NCI-H524 treated with DMSO at 0.1 percent for 48 hours (cell line): ENCODE measurements around the gene MYBPC1.
A peak's percentile ranks its signal among the peaks of the same experiment; 100 is the strongest.
"Not testable (repeated sequence)": the region's sequence is repeated elsewhere in the genome, so short reads cannot be mapped to it uniquely, and the experiment has no call there.

ENCODE experiments used
- DNase-seq: peaks from one replicate; lab custom pipeline; 2025; lab: John Stamatoyannopoulos, UW

The MYBPC1 gene

GRCh38 chr12:101594700-101595099, at the start of gene MYBPC1:
Gene MYBPC1 (plus strand): TSS chr12:101594971. CDS start chr12:101595071, 100 bp downstream.
- no peak for DNase-seq

GRCh38 chr12:101551362-101552114, 43.2 kb upstream of the MYBPC1 start:
- no peak for DNase-seq

- peak; percentile 50 for DNase-seq
Measured at GRCh38 chr12:101552277-101552676, 42.5 kb upstream of the MYBPC1 start.

- no peak for DNase-seq
Measured at GRCh38 chr12:101557094-101557493, 37.7 kb upstream of the MYBPC1 start.

GRCh38 chr12:101558726-101559125, 36.0 kb upstream of the MYBPC1 start:
- not testable (repeated sequence) for DNase-seq

- no peak for DNase-seq
Measured at GRCh38 chr12:101563212-101563611, 31.6 kb upstream of the MYBPC1 start.

- DNase-seq = no peak
Measured at GRCh38 chr12:101564912-101565311, 29.9 kb upstream of the MYBPC1 start.

- DNase-seq = no peak
Measured at GRCh38 chr12:101566318-101566717, 28.5 kb upstream of the MYBPC1 start.

GRCh38 chr12:101567918-101568317, 26.9 kb upstream of the MYBPC1 start:
- peak; percentile 70 for DNase-seq

- no peak for DNase-seq
Measured at GRCh38 chr12:101570047-101570446, 24.7 kb upstream of the MYBPC1 start.

GRCh38 chr12:101571105-101571504, 23.7 kb upstream of the MYBPC1 start:
- DNase-seq = no peak

GRCh38 chr12:101573743-101574142, 21.0 kb upstream of the MYBPC1 start:
- no peak for DNase-seq

GRCh38 chr12:101578417-101578816, 16.4 kb upstream of the MYBPC1 start:
- DNase-seq = no peak

GRCh38 chr12:101581190-101581589, 13.6 kb upstream of the MYBPC1 start:
- no peak for DNase-seq

GRCh38 chr12:101582937-101583336, 11.8 kb upstream of the MYBPC1 start:
- no peak for DNase-seq

GRCh38 chr12:101590383-101590782, 4.4 kb upstream of the MYBPC1 start:
- DNase-seq = no peak

GRCh38 chr12:101591781-101592180, 3.0 kb upstream of the MYBPC1 start:
- no peak for DNase-seq

- DNase-seq = no peak
Measured at GRCh38 chr12:101592448-101592847, 2.3 kb upstream of the MYBPC1 start.

GRCh38 chr12:101592921-101593320, 1.9 kb upstream of the MYBPC1 start:
- no peak for DNase-seq

GRCh38 chr12:101596172-101596571, 1.4 kb downstream of the MYBPC1 start:
- DNase-seq = no peak

- no peak for DNase-seq
Measured at GRCh38 chr12:101597164-101597563, 2.4 kb downstream of the MYBPC1 start.

- no peak for DNase-seq
Measured at GRCh38 chr12:101598483-101598882, 3.7 kb downstream of the MYBPC1 start.

GRCh38 chr12:101599311-101599710, 4.5 kb downstream of the MYBPC1 start:
- DNase-seq = no peak
